Measurements from ENCODE around the gene DDHD1.
"Not testable (repeated sequence)": the region's sequence is repeated elsewhere in the genome, so short reads cannot be mapped to it uniquely, and the experiment has no call there.

Gene DDHD1

GRCh38 chr14:53109105-53110041 is 43.8 kb downstream of the DDHD1 start:
- in situ Hi-C loops (cut with MboI; ENCODE audit: low sequenced_read_pairs) = no loop called here

- in situ Hi-C loops (cut with MboI; ENCODE audit: low sequenced_read_pairs) = no loop called here
Observed at GRCh38 chr14:53108292-53109104, 44.6 kb downstream of the DDHD1 start.

- in situ Hi-C loops (cut with MboI; ENCODE audit: low sequenced_read_pairs) = no loop called here
Observed at GRCh38 chr14:53106768-53107167, 46.4 kb downstream of the DDHD1 start.

- in situ Hi-C loops (cut with MboI; ENCODE audit: low sequenced_read_pairs) = no loop called here
Observed at GRCh38 chr14:53103636-53104340, 49.3 kb downstream of the DDHD1 start.

- in situ Hi-C loops (cut with MboI; ENCODE audit: low sequenced_read_pairs) = no loop called here
Observed at GRCh38 chr14:53093206-53093605, 59.9 kb downstream of the DDHD1 start.

GRCh38 chr14:53090853-53091252 is 62.3 kb downstream of the DDHD1 start:
- in situ Hi-C loops (cut with MboI; ENCODE audit: low sequenced_read_pairs) = no loop called here

- in situ Hi-C loops (cut with MboI; ENCODE audit: low sequenced_read_pairs) = not testable (repeated sequence)
Observed at GRCh38 chr14:53084954-53085353, 68.2 kb downstream of the DDHD1 start.

DNA sequence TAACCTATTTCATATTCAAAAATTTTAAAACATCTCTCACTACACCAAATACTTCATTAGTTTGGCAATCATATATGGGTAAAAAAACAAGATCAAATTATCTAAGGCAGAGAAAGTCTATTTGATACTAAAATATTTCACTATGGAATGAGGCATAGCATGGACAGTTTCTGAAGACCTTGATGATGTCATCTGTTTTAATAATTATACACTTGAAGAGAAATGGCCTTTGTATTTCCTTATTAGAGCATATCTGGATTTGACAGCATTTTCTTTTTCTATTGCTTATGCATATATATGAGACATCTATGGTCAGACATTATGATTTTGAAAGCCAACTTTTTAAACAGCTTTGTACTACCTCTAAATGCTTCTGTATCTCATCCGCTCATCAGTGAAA is 88.6 kb downstream of the DDHD1 start:
- in situ Hi-C loops (cut with MboI; ENCODE audit: low sequenced_read_pairs) = no loop called here

GRCh38 chr14:53062856-53063255 is 90.3 kb downstream of the DDHD1 start:
- in situ Hi-C loops (cut with MboI; ENCODE audit: low sequenced_read_pairs) = no loop called here

DNA sequence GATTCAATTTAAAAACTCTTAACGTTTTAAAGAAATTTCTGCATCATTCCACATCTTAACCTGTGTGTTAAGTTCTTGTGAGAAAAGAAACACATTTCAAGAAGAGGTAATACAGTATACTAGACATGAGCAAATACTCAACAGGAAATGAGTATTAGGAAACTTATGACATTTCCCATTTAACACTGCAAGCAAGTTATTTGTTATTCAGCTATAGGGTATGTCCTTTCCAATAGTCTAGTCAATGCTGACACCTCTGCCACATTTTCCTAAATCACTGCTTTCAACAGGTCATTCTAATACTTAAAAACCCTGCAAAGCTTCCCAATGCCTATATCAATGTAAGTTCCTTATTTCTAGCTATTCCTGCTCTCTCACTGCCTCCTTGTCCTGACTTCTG is 93.1 kb downstream of the DDHD1 start:
- in situ Hi-C loops (cut with MboI; ENCODE audit: low sequenced_read_pairs) = no loop called here

- in situ Hi-C loops (cut with MboI; ENCODE audit: low sequenced_read_pairs) = no loop called here
Observed at GRCh38 chr14:53055003-53055402, 98.1 kb downstream of the DDHD1 start.

GRCh38 chr14:53054457-53054856 is 98.7 kb downstream of the DDHD1 start:
- in situ Hi-C loops (cut with MboI; ENCODE audit: low sequenced_read_pairs) = no loop called here

DNA sequence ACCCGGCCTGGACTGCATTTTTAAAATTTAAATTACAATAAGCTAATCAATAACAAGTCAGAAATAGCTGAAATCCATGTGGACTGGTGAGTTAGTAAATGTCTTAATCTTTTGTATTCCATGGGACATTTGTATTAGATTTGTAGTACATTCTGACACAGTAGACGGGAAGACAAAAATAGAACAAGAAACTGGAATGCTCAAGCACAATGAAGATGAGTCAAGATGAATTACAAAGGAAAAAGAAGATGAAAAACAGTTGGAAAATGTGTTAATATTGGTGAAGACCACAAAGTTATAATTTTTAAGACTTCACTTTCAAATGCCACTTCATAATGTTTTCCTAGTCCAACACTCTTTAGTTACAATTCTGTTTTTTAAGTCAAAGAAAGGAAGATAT is 104.5 kb downstream of the DDHD1 start:
- in situ Hi-C loops (cut with MboI; ENCODE audit: low sequenced_read_pairs) = no loop called here

DNA sequence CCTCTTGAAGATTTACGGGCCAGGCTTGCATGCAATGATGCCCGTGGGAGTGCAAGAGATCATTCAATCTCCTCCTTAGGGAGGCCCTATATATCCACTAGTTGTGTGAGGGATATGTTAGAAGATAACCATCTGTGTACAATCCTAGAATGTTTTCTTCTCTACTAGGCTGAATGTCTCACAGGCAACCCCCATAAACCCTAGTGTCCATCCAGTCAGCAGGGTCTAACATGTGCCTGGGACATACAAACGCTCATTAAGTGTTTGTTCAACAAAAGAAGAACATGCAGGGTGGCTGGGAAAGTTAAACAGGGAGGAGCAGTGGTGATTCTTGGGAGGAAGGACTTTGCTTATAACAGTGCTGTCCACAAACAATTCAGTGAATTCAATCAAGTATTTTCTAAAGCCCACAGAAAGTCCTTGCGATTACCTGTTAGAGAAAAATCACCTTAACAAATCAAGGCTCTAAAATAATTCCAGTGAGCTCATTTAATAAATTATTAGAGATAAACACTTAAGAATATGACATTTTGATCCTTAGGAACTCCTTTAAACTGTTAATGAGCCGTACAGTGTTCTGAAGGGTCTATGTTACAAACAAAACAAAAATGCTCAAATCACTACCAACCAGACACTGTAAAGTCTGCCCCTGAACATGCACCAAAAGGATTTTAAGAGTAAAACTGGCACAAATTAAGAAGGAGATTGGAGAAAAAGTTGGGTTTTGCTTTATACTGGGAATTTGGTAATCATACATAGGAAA is 105.6 kb downstream of the DDHD1 start:
- in situ Hi-C loops (cut with MboI; ENCODE audit: low sequenced_read_pairs) = no loop called here

GRCh38 chr14:53044486-53044885 is 108.6 kb downstream of the DDHD1 start:
- in situ Hi-C loops (cut with MboI; ENCODE audit: low sequenced_read_pairs) = no loop called here

GRCh38 chr14:53043027-53043581 is 110.0 kb downstream of the DDHD1 start:
- in situ Hi-C loops (cut with MboI; ENCODE audit: low sequenced_read_pairs) = no loop called here

DNA sequence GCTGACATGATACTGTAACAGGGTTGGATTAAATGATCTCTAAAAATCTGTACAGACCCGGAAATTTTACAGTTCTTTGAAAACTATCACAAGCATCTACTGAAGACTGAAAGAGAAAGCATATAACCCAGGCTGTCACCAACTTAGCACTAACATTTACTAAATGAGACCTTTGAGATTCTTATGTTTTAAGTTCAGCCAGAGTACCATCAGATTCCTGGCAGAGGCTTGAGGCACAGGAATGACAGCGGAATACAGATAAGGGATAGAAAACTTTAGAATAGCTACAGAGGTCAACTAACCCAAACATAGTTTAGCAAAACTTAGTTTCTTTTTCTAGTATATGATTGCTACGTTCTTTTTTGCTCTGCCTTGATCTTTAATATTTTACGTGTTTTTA is 110.6 kb downstream of the DDHD1 start:
- in situ Hi-C loops (cut with MboI; ENCODE audit: low sequenced_read_pairs) = no loop called here

DNA sequence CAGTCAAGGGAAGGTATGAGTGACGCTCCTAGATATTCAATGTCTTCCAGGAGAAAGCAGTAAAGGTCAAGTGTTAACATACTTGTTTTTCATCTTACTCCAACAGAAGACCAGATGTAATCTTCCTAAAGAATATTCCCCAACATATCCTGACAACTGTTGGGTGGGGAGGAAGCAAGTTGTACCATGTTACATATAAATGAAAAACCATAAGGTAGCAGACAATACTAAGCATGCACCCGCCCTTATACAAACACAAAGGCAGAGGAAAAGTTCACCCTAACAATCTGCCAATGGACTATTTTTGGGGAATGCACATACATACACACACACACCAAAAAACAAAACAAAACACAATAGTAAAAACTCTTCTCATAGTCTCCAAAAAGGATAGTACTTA is 112.1 kb downstream of the DDHD1 start:
- in situ Hi-C loops (cut with MboI; ENCODE audit: low sequenced_read_pairs) = no loop called here

DNA sequence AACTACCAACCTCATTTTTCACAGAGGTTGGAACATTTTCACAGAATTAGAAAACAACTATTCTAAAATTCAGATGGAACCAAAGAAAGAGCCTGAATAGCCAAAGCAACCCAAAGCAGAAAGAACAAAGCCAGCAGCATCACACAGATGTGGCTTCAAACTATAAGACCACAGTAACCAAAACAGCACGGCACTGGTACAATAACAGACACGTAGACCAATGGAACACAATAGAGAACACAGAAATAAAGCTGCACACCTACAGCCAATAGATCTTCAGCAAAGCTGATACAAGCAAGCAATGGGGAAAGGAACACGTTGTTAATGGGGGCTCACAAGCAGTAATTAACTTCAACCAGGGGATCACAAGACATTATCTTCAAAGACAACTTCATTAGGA is 114.5 kb downstream of the DDHD1 start:
- in situ Hi-C loops (cut with MboI; ENCODE audit: low sequenced_read_pairs) = no loop called here

- in situ Hi-C loops (cut with MboI; ENCODE audit: low sequenced_read_pairs) = no loop called here
Observed at GRCh38 chr14:53037016-53037415, 116.1 kb downstream of the DDHD1 start.

Data from HL-60/S4 (cell line).